Thymus (tissue), 11 donors: ENCODE results near the gene CDH11. TPM values are rescaled to one million over a fixed set of nuclear protein-coding genes. Genes with fewer than 3 reads are reported as not detected.

Source experiments
- DNase-seq, 9 donors: peaks; one replicate each; pipeline ENCODE4 v3.0.0-alpha.2; 2013; ENCODE audit warnings: low spot score in 9 of 9, low read depth in 6 of 9, missing footprints in 1 of 9
- H3K27ac ChIP-seq, 2 donors: one replicate each; pipeline ENCODE4 v1.5.1; 2013; ENCODE audit warnings: control low read depth in 1 of 2, low read depth in 1 of 2, low read length in 1 of 2, mild to moderate bottlenecking in 1 of 2, moderate library complexity in 1 of 2
- H3K27me3 ChIP-seq, 2 donors: one replicate each; pipeline ENCODE4 v1.5.1; 2013; ENCODE audit warnings: low read length in 1 of 2; ENCODE audit not compliant: control insufficient read depth in 2 of 2, insufficient read depth in 1 of 2
- H3K36me3 ChIP-seq, 2 donors: one replicate each; pipeline ENCODE4 v1.5.1; 2013; ENCODE audit warnings: low read length in 1 of 2, mild to moderate bottlenecking in 1 of 2, moderate library complexity in 1 of 2; ENCODE audit not compliant: control insufficient read depth in 2 of 2, insufficient read depth in 2 of 2
- H3K4me1 ChIP-seq, 2 donors: one replicate each; pipeline ENCODE4 v1.5.1; 2013; ENCODE audit warnings: low read length in 2 of 2; ENCODE audit not compliant: control insufficient read depth in 2 of 2, insufficient read depth in 2 of 2
- H3K4me3 ChIP-seq, 2 donors: one replicate each; pipeline ENCODE4 v1.5.1; 2013; ENCODE audit warnings: low read length in 2 of 2, control low read depth in 1 of 2, mild to moderate bottlenecking in 1 of 2
- H3K9me3 ChIP-seq, 2 donors: one replicate each; pipeline ENCODE4 v1.5.1; 2013; ENCODE audit warnings: low read length in 1 of 2, mild to moderate bottlenecking in 1 of 2; ENCODE audit not compliant: control insufficient read depth in 2 of 2, insufficient read depth in 1 of 2
- WGBS: extraction: QIAGEN DNeasy Blood & Tissue Kit; methylation state at CpG from one replicate; pipeline ENCODE4 v1.1.7; 2013; 5-methylcytosine and 5-hydroxymethylcytosine counted together
- polyA plus RNA-seq: library from polyadenylated mRNA; stranded (reverse); fragments of 200-250 nt; gene quantifications from one replicate; pipeline ENCODE4 v1.2.3, GENCODE V29; 2013
- total RNA-seq: library from RNA; stranded (reverse); fragments of 120-200 nt; gene quantifications from one replicate; pipeline ENCODE4 v1.2.4, GENCODE V29; 2013
- donor health status: healthy.

CDH11 gene
- total and polyA plus RNA-seq, 2 donors: 3.7 to 7.5 TPM

- H3K4me3 ChIP-seq: no peak overlapping the region
- no peaks in the 10 kb centered on the region for H3K36me3 ChIP-seq
- WGBS: 64% methylated on average over 1 of the region's 1 CpG
Measured at GRCh38 chr16:65054457-65054856, 67.4 kb downstream of the CDH11 start.

GRCh38 chr16:65049679-65050078, 72.2 kb downstream of the CDH11 start:
- Histone ChIP-seq H3K4me3 (no peak overlapping the region), H3K36me3 (no peaks in the 10 kb centered on the region), H3K9me3 (no peaks in the 10 kb centered on the region), H3K4me1 (no peaks in the 10 kb centered on the region), H3K27me3 (no peaks in the 10 kb centered on the region), H3K27ac (no peak overlapping the region)
- WGBS: 72% methylated on average over 3 of the region's 3 CpGs
- DNase-seq: no peak

More at GRCh38 chr16:65054457-65054856, 67.4 kb downstream of the CDH11 start:
- no peak for DNase-seq
- H3K9me3 ChIP-seq: no peaks in the 10 kb centered on the region
- no peak overlapping the region for H3K27ac ChIP-seq
- H3K27me3 ChIP-seq: peaks cover 0 to 2% of the 10 kb centered on the region in 2 donors
- H3K4me1 ChIP-seq: no peaks in the 10 kb centered on the region

DNA sequence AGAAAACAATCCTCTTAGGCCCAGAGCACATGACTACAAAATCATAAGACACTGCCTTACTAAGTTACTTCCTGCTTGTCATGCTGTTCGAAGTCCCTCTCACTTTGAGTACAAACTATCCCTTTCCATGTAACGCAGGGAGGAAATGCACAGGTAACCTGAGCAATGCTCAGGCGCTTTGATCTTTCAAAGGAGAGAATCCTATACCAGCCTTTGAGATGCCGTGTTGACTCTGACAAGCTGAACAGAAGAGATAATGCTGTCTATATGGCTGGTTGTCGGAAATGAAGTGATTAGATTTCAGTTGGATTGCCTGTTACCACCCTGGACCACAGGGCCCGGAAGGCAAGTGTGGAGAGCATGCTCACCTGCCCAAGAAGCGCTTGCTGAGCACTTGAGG, 75.9 kb downstream of the CDH11 start:
- WGBS: 89% methylated on average over 7 of the region's 7 CpGs
- no peak for DNase-seq
- Histone ChIP-seq H3K27me3 (no peaks in the 10 kb centered on the region), H3K27ac (no peak overlapping the region), H3K4me1 (no peaks in the 10 kb centered on the region), H3K36me3 (no peaks in the 10 kb centered on the region), H3K9me3 (no peaks in the 10 kb centered on the region), H3K4me3 (no peak overlapping the region)

DNA sequence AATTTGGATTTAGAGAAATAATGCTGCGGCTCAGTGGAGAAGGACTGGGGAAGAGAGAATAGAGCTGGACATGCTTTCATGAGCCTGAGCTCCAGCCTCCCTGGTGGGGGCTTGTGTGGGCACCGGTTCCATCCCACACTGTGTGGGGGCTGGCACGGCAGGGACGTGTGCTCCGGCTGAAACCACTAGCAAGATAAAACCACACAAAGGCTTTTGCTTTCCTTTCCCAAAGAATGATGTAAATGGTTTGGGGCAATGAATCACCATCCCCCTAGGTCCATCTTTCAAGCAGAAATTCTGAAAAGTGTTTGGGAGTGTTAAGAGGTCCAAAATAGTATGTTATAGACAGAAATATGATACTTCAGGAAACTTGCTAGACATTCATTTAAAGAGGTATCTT, 77.0 kb downstream of the CDH11 start:
- no peaks in the 10 kb centered on the region for H3K27me3 ChIP-seq
- H3K36me3 ChIP-seq: no peaks in the 10 kb centered on the region
- H3K4me3 ChIP-seq: no peak overlapping the region
- no peaks in the 10 kb centered on the region for H3K9me3 ChIP-seq
- DNase-seq: no peak
- WGBS: 30% methylated on average over 5 of the region's 5 CpGs
- H3K4me1 ChIP-seq: no peaks in the 10 kb centered on the region
- no peak overlapping the region for H3K27ac ChIP-seq

- WGBS: 93% methylated on average over 2 of the region's 2 CpGs
- Histone ChIP-seq H3K36me3 (no peaks in the 10 kb centered on the region), H3K9me3 (no peaks in the 10 kb centered on the region), H3K27me3 (no peaks in the 10 kb centered on the region), H3K4me3 (no peak overlapping the region), H3K27ac (no peak overlapping the region), H3K4me1 (no peaks in the 10 kb centered on the region)
- no peak for DNase-seq
Measured at GRCh38 chr16:65044026-65044425, 77.8 kb downstream of the CDH11 start.

DNA sequence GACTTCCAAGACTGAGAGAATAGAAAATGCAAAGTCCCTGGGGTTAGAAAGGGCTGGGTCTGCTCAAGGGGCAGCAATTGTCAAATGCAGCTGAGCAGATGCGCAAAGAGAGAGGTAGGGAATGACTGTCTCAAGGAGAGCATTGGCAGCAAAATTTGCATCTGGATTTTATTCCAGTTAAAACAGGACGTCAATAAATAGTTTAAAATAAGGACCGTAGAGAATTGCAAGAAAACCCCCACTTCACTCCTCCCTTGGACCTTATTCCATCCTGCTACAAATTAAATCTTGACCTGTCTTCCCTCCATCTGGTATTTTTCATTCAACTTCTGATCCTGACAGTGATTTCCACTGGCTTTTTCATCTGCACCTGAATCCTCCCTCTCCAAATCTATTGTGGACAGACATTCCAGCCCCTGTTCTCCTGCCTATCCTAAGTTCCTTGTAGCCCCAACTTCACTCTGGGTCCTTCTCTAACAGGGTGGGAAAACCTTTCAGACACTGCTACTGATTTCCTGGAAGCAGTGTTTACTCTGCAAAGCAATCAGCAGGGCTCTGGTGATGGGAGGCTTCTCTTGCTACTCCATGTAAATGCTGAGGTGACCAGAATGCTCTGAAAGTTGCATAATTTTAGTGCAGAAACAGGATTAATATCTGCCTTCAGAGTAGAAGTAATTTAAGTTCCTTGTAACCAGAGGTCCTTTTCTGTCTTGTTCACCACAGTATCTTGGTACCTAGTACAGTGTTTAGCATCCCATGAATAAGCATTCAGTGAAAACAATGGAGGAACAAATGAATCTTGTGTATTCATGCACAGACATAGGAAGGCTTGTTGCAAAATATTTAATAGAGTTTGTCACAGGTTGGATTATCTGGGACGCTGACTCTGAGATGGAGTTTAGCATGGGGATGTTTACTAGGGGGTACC, 79.2 kb downstream of the CDH11 start:
- Histone ChIP-seq H3K27me3 (no peaks in the 10 kb centered on the region), H3K36me3 (no peaks in the 10 kb centered on the region), H3K4me1 (no peaks in the 10 kb centered on the region), H3K4me3 (no peak overlapping the region), H3K27ac (no peak overlapping the region), H3K9me3 (no peaks in the 10 kb centered on the region)
- no peak for DNase-seq
- whole genome bisulfite sequencing: 93% methylated on average over 4 of the region's 4 CpGs

- Histone ChIP-seq H3K9me3 (no peaks in the 10 kb centered on the region), H3K27me3 (no peaks in the 10 kb centered on the region), H3K4me3 (no peak overlapping the region), H3K36me3 (no peaks in the 10 kb centered on the region), H3K4me1 (no peaks in the 10 kb centered on the region), H3K27ac (no peak overlapping the region)
- 98% methylated on average over 5 of the region's 5 CpGs for WGBS
- no peak for DNase-seq
Measured at GRCh38 chr16:65041667-65042066, 80.2 kb downstream of the CDH11 start.

DNA sequence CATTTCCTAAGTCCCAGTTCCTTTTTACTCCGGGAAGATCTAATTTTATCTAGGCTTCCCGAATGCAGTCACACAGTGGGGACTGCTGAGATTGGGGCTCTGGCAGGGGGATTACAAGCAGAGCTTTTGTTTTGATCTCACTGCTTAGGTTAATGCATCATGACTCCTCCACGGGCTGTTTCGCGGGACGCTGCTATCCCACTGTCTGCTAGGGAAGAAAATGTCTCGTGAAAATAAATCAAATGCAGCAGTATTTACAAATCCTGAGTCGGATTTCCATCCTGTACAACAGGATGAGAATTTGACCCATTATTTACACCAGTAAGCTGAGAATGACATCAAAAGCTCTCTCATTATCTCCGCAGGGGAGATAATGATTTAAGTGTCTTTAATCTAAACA, 83.8 kb downstream of the CDH11 start:
- Histone ChIP-seq H3K27ac (no peak overlapping the region), H3K4me3 (no peak overlapping the region), H3K36me3 (no peaks in the 10 kb centered on the region), H3K27me3 (no peaks in the 10 kb centered on the region), H3K4me1 (no peaks in the 10 kb centered on the region), H3K9me3 (no peaks in the 10 kb centered on the region)
- 14% methylated on average over 9 of the region's 9 CpGs for WGBS
- no peak for DNase-seq

DNA sequence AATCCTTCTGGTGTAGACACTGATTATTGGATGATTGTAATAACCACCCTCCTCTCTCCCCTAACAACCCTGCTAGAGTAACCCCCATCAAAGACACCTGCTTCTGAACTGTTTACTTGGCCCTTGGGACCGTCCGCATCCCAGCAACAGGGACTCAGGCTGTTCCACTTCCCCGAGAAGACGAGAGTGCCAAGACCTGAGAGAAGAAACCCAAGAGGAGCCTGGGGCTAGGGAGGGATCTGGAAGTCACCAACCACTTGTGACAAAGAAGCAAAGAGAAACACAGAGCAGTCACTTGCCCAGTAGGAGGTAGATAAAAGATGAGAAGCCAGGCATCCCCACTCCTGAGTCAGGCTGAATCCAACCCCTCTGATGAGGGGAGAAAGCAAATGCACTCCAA, 84.3 kb downstream of the CDH11 start:
- 87% methylated on average over 4 of the region's 4 CpGs for WGBS
- H3K27me3 ChIP-seq: no peaks in the 10 kb centered on the region
- H3K4me1 ChIP-seq: no peaks in the 10 kb centered on the region
- H3K27ac ChIP-seq: no peak overlapping the region
- no peaks in the 10 kb centered on the region for H3K36me3 ChIP-seq
- H3K9me3 ChIP-seq: no peaks in the 10 kb centered on the region
- no peak for DNase-seq
- H3K4me3 ChIP-seq: no peak overlapping the region
